ENCODE measurements around the gene CELA3A. TPM values are rescaled to one million over a fixed set of nuclear protein-coding genes. Genes with fewer than 3 reads are reported as not detected.

The CELA3A gene
- total and polyA plus RNA-seq, 10 of the 15 experiments (the other 5 are each of a cell fraction or from before 2014, with no cell fraction given) = 7.6 TPM; not detected in 9

GRCh38 chr1:22018583-22019559 lies 17.4 kb downstream of the CELA3A start (continued):
- TF ChIP-seq EGR1 (IDR thresholded peaks at IDR 0.05; ENCODE audit: borderline replicate concordance in 1 of 2, low read depth in 2 of 2, low read length in 2 of 2) (no peak), PKNOX1 (IDR thresholded peaks at IDR 0.05) (peak; percentile 98), YBX1 (IDR thresholded peaks at IDR 0.05) (no peak), NBN (IDR thresholded peaks at IDR 0.05) (peak; percentile 80), ATF2 (IDR thresholded peaks at IDR 0.05; ENCODE audit: low read length) (no peak), STAT3 (IDR thresholded peaks at IDR 0.05; ENCODE audit: low read depth, low read length) (no peak), BACH1 (IDR thresholded peaks at IDR 0.05; ENCODE audit: borderline replicate concordance) (no peak), PML (IDR thresholded peaks at IDR 0.05; ENCODE audit: low read length) (0 out of 2 replicates have a peak, but pooled peaks have one; percentile 24), CEBPB (IDR thresholded peaks at IDR 0.05; ENCODE audit: borderline replicate concordance in 1 of 2, low read depth in 2 of 2, low read length in 2 of 2) (no peak), TCF12 (IDR thresholded peaks at IDR 0.05; ENCODE audit: low read depth, low read length) (no peak), ZNF207 (IDR thresholded peaks at IDR 0.05; ENCODE audit: borderline replicate concordance) (no peak), MAX (IDR thresholded peaks at IDR 0.05; ENCODE audit: low read depth, low read length) (no peak), SREBF2 (IDR thresholded peaks at IDR 0.05; ENCODE audit: low read length) (no peak), STAT1 (conservative IDR thresholded peaks at IDR 0.05) (no peak), TARDBP (IDR thresholded peaks at IDR 0.05; ENCODE audit: borderline replicate concordance) (no peak), TCF3 (IDR thresholded peaks at IDR 0.05; ENCODE audit: borderline replicate concordance, insufficient read depth, low read depth, low read length) (no peak), BMI1 (IDR thresholded peaks at IDR 0.05; ENCODE audit: borderline replicate concordance) (peak; percentile 59; the same call in 1 of the 2 replicates), KLF5 (IDR thresholded peaks at IDR 0.05; ENCODE audit: partially characterized antibody) (no peak), NR2F1 (conservative IDR thresholded peaks at IDR 0.05) (no peak), SPI1 (IDR thresholded peaks at IDR 0.05; ENCODE audit: borderline replicate concordance, insufficient read depth, low read depth, low read length) (peak; percentile 86), IRF4 (IDR thresholded peaks at IDR 0.05; ENCODE audit: low read depth, low read length) (no peak), BRCA1 (IDR thresholded peaks at IDR 0.05; ENCODE audit: low read depth, low read length) (no peak), POU2F2 (IDR thresholded peaks at IDR 0.05; ENCODE audit: borderline replicate concordance, low read depth, low read length) (peak; percentile 44; the same call in 1 of the 3 replicates), RBBP5 (conservative IDR thresholded peaks at IDR 0.05) (no peak), RB1 (IDR thresholded peaks at IDR 0.05; ENCODE audit: borderline replicate concordance) (0 out of 2 replicates have a peak, but pooled peaks have one; percentile 18)
- TF ChIP-seq, protein P1, sequence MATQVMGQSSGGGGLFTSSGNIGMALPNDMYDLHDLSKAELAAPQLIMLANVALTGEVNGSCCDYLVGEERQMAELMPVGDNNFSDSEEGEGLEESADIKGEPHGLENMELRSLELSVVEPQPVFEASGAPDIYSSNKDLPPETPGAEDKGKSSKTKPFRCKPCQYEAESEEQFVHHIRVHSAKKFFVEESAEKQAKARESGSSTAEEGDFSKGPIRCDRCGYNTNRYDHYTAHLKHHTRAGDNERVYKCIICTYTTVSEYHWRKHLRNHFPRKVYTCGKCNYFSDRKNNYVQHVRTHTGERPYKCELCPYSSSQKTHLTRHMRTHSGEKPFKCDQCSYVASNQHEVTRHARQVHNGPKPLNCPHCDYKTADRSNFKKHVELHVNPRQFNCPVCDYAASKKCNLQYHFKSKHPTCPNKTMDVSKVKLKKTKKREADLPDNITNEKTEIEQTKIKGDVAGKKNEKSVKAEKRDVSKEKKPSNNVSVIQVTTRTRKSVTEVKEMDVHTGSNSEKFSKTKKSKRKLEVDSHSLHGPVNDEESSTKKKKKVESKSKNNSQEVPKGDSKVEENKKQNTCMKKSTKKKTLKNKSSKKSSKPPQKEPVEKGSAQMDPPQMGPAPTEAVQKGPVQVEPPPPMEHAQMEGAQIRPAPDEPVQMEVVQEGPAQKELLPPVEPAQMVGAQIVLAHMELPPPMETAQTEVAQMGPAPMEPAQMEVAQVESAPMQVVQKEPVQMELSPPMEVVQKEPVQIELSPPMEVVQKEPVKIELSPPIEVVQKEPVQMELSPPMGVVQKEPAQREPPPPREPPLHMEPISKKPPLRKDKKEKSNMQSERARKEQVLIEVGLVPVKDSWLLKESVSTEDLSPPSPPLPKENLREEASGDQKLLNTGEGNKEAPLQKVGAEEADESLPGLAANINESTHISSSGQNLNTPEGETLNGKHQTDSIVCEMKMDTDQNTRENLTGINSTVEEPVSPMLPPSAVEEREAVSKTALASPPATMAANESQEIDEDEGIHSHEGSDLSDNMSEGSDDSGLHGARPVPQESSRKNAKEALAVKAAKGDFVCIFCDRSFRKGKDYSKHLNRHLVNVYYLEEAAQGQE (IDR thresholded peaks at IDR 0.05; ENCODE audit: low read depth, low read length) = no peak

Data from GM12878 (cell line).